NCI-H1105 (cell line): ENCODE data around the gene RPS6KA2.
"Not testable (repeated sequence)": the region's sequence is repeated elsewhere in the genome, so short reads cannot be mapped to it uniquely, and the experiment has no call there.

Experiments used
- DNase-seq: peaks from one replicate; lab custom pipeline; 2025; lab: John Stamatoyannopoulos, UW

RPS6KA2 gene

GRCh38 chr6:166591961-166592520 lies 35.0 kb downstream of the RPS6KA2 start:
- no peak for DNase-seq

GRCh38 chr6:166591026-166591425 lies 36.0 kb downstream of the RPS6KA2 start:
- DNase-seq, result no peak

- DNase-seq, result no peak
Observed at GRCh38 chr6:166589786-166590574, 37.1 kb downstream of the RPS6KA2 start.

- DNase-seq, result no peak
Observed at GRCh38 chr6:166589337-166589731, 37.7 kb downstream of the RPS6KA2 start.

- no peak for DNase-seq
Observed at GRCh38 chr6:166588691-166589336, 38.2 kb downstream of the RPS6KA2 start.

- no peak for DNase-seq
Observed at GRCh38 chr6:166587631-166588413, 39.2 kb downstream of the RPS6KA2 start.

GRCh38 chr6:166586424-166587156 lies 40.5 kb downstream of the RPS6KA2 start, which contains the start of gene RAMACL:
RAMACL (minus strand) TSS chr6:166586678; CDS start chr6:166586477, 201 bp downstream.
- DNase-seq, result no peak

GRCh38 chr6:166584853-166585429 lies 42.1 kb downstream of the RPS6KA2 start:
- DNase-seq, result no peak

GRCh38 chr6:166584155-166584554 lies 42.9 kb downstream of the RPS6KA2 start:
- DNase-seq, result no peak

- no peak for DNase-seq
Observed at GRCh38 chr6:166583230-166583965, 43.7 kb downstream of the RPS6KA2 start.

GRCh38 chr6:166582258-166582657 lies 44.8 kb downstream of the RPS6KA2 start:
- DNase-seq, result no peak

- not testable (repeated sequence) for DNase-seq
Observed at GRCh38 chr6:166581801-166582200, 45.2 kb downstream of the RPS6KA2 start.

GRCh38 chr6:166581091-166581511 lies 46.0 kb downstream of the RPS6KA2 start:
- DNase-seq, result no peak

- DNase-seq, result no peak
Observed at GRCh38 chr6:166580076-166581050, 46.7 kb downstream of the RPS6KA2 start.

GRCh38 chr6:166579237-166579850 lies 47.7 kb downstream of the RPS6KA2 start:
- DNase-seq, result no peak

- no peak for DNase-seq
Observed at GRCh38 chr6:166578536-166579236, 48.4 kb downstream of the RPS6KA2 start.

- DNase-seq, result no peak
Observed at GRCh38 chr6:166575205-166575604, 51.8 kb downstream of the RPS6KA2 start.
